SK-N-SH treated with all-trans-retinoic acid at 6 μM for 48 hours (cell line): ENCODE data around the gene BIK.

Source experiments
- BACH2 ChIP-seq: fragments of 250-450 bp; sonication (Bioruptor Pico); IDR thresholded peaks from 2 replicates; pipeline ENCODE4 v1.9.0; 2021; ENCODE audit warnings: mild to moderate bottlenecking, borderline replicate concordance
- OSR1 ChIP-seq: fragments of 250-450 bp; sonication (Bioruptor Pico); IDR thresholded peaks from 2 replicates; pipeline ENCODE4 v1.8.0; 2022; ENCODE audit warnings: moderate library complexity, mild to moderate bottlenecking, inconsistent platforms
- PPARA ChIP-seq: fragments of 250-450 bp; sonication (Bioruptor Pico); IDR thresholded peaks from 2 replicates; pipeline ENCODE4 v1.5.0; 2020; ENCODE audit warnings: mild to moderate bottlenecking, borderline replicate concordance
- TF ChIP-seq, protein P1 (sequence below): fragments of 250-450 bp; sonication (Bioruptor Pico); IDR thresholded peaks from 2 replicates; pipeline ENCODE4 v1.8.0; 2021; ENCODE audit warnings: low read depth, mild to moderate bottlenecking, moderate library complexity, borderline replicate concordance

DNA sequence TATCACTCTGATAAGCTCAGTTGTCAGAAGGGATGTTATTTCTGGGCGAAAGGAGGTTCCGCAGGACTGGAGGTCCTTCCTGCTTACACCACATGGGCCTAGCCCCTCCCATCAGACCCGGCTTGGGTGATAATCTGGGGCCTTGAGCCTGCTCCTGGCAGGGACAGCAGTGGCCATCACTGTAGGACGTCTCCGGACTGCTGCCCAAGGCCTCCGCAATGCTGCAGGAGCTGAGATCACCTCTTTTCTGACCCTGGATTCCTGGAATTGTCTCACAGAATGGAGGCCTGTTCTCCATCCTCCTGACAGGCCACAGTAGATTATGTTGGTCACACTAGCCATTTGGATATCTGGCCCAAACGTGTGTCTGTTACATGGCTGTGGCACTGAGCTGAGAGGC is 9.2 kb upstream of the BIK start:
- TF ChIP-seq OSR1 (CRISPR knock-in tag) (no peak), BACH2 (CRISPR knock-in tag) (no peak), PPARA (CRISPR knock-in tag) (no peak)
- TF ChIP-seq, protein P1, sequence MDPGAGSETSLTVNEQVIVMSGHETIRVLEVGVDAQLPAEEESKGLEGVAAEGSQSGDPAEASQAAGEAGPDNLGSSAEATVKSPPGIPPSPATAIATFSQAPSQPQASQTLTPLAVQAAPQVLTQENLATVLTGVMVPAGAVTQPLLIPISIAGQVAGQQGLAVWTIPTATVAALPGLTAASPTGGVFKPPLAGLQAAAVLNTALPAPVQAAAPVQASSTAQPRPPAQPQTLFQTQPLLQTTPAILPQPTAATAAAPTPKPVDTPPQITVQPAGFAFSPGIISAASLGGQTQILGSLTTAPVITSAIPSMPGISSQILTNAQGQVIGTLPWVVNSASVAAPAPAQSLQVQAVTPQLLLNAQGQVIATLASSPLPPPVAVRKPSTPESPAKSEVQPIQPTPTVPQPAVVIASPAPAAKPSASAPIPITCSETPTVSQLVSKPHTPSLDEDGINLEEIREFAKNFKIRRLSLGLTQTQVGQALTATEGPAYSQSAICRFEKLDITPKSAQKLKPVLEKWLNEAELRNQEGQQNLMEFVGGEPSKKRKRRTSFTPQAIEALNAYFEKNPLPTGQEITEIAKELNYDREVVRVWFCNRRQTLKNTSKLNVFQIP (CRISPR knock-in tag), result no peak
